Right cardiac atrium (tissue), 5 donors: ENCODE measurements around the gene KNSTRN. TPM values are rescaled to one million over a fixed set of nuclear protein-coding genes. Genes with fewer than 3 reads are reported as not detected.

ENCODE experiments used
- ATAC-seq, 2 donors: fragments of 200-7000 bp; cut with Tn5 transposase; one replicate each; pipeline versions ENCODE4 v1.8.0 to v1.9.1; 2020; ENCODE audit warnings: moderate library complexity in 2 of 2, mild to moderate bottlenecking in 1 of 2
- DNase-seq, 3 donors: peaks; one replicate each; pipeline ENCODE4 v3.0.0-alpha.2; 2020
- H3K27ac ChIP-seq: one replicate; pipeline ENCODE4 v1.5.1; 2013; ENCODE audit warnings: mild to moderate bottlenecking, low read length, control low read depth, moderate library complexity
- H3K27me3 ChIP-seq: one replicate; pipeline ENCODE4 v1.6.1; 2013; ENCODE audit not compliant: control insufficient read depth, insufficient read depth
- H3K4me1 ChIP-seq: one replicate; pipeline ENCODE4 v1.6.1; 2013; ENCODE audit warnings: low read length; ENCODE audit not compliant: control insufficient read depth, insufficient read depth
- H3K4me3 ChIP-seq: one replicate; pipeline ENCODE4 v1.5.1; 2013; ENCODE audit warnings: low read length, control low read depth
- H3K9me3 ChIP-seq: one replicate; pipeline ENCODE4 v1.6.1; 2013; ENCODE audit warnings: low read length; ENCODE audit not compliant: control insufficient read depth
- WGBS: extraction: QIAGEN DNeasy Blood & Tissue Kit; methylation state at CpG from one replicate; pipeline ENCODE4 v1.1.7; 2013; 5-methylcytosine and 5-hydroxymethylcytosine counted together
- intact Hi-C, 4 donors: fragments of 100-400 bp; cut with DNase I; formaldehyde crosslinking; loops; one replicate each; pipeline versions ENCODE4 v1.11.0 to v1.14.0; 2022 to 2023
- polyA plus RNA-seq: library from polyadenylated mRNA; stranded (reverse); fragments of 200-250 nt; gene quantifications from one replicate; pipeline ENCODE4 v1.2.3, GENCODE V29; 2013
- total RNA-seq, 4 donors: library from RNA; stranded (reverse); fragmentation: NEBNext Ultra II Directional; extraction: Animal tissue kit (Norgen Biotek cat#: 25700); gene quantifications; one replicate each; pipeline ENCODE4 v1.2.1, GENCODE V29; 2021
- donor health status: healthy with polysubstance abuse.
- donor health status: DM: no; HTN: yes; CAD: no.
- donor health status: DM: no; HTN: no; CAD: no.
- donor health status: DM: no; HTN: yes; CAD: no; lungs with severe emphysema.
- donor health status: DM: yes; HTN: yes; CAD: no.

KNSTRN gene
- total and polyA plus RNA-seq, 5 donors = 8.9 to 10.0 (median 9.4) TPM

DNA sequence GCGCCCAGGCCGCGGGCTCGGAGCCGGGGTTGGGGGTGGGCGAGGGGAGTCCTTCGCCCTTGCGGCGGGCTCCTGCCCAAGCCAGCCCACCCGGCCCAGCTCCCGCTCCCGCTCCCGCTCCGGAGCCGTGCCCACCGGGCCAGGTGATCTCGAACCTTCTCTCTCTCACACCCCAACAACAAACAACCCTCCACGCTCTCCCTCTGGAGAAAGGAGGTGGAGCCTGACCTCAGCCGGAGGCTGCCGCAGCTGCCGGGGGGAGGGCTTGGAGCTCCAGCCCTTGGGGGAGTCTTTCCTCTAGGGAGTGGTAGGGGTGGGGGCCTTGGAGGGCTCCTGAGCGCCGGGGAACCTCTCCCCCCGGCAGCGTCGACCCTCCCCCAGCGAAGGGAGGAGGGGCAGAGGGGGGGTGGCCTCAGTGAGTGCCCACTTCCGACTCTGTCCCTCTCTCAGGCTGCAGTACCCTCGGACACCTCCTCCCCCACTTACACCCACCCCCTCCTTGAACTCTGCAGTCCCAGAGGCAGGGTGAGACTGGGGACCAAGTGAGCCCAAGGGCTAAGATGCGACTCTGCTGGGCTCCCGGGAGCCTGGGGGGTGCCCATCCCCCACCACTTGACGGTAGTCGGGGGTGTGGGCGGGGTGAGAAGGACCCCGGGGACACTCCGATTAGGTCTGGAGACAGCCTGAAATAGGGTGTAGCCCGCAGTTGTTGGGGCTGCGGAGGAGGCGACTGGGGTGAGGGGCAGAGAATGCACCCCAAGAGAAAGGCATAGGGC is 53.8 kb downstream of the KNSTRN start:
- 2% methylated on average over 39 of the region's 39 CpGs for WGBS
- intact Hi-C loops = no loop called here
- Histone ChIP-seq H3K9me3 (no peaks in the 10 kb centered on the region), H3K27ac (no peak overlapping the region), H3K4me1 (no peaks in the 10 kb centered on the region), H3K4me3 (peak overlapping the region; percentile 34), H3K27me3 (no peaks in the 10 kb centered on the region)
- ATAC-seq (no peak), DNase-seq (peak in 1 of 3 donors; percentile 69)

DNA sequence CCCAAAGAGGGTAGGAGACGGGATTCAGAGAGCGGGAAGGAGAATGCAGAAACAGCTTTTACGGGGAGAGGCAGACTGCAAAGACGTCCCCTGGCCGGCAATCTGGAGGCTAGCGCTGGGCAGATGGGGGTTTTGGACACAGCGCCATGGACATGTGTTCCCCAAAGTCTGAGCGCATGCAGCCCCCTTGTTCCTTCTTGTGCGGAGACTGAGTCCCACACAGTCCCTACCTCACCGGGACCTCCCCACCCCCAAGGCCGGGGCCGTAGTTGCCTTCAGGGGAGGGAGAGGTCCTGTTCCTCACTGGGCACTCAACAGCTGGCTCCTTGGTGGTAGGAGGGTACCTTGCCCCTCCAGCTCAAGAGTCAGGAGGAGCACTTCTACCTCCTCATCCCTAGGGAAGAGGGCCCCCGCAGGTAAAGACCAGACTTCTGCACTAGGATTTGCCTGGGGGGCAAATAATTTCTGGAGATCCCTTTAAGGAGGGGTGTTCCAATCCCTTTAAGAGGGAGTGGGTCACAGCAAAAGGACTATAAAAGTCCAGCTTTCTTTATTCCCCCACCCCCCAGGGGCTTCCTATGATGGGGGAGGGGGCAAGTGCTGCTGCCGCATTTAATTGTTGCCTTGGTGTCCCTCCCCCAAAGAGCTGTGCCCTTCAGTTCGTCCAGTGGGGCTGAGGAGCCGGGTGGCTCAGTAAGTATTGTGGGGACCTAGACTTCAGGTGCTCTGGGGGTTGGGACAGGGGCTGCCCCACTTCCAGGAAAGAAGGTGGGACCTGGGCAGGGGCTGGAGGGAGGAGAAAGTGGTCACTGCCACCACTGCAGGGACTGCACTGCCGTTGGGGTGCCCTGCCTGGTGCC is 54.6 kb downstream of the KNSTRN start:
- DNase-seq = peak in 1 of 3 donors; percentile 48
- Histone ChIP-seq H3K4me1 (no peaks in the 10 kb centered on the region), H3K27ac (no peak overlapping the region), H3K27me3 (no peaks in the 10 kb centered on the region), H3K9me3 (no peaks in the 10 kb centered on the region), H3K4me3 (no peak overlapping the region)
- ATAC-seq = no peak
- intact Hi-C loops = no loop called here
- WGBS = 16% methylated on average over 17 of the region's 17 CpGs

DNA sequence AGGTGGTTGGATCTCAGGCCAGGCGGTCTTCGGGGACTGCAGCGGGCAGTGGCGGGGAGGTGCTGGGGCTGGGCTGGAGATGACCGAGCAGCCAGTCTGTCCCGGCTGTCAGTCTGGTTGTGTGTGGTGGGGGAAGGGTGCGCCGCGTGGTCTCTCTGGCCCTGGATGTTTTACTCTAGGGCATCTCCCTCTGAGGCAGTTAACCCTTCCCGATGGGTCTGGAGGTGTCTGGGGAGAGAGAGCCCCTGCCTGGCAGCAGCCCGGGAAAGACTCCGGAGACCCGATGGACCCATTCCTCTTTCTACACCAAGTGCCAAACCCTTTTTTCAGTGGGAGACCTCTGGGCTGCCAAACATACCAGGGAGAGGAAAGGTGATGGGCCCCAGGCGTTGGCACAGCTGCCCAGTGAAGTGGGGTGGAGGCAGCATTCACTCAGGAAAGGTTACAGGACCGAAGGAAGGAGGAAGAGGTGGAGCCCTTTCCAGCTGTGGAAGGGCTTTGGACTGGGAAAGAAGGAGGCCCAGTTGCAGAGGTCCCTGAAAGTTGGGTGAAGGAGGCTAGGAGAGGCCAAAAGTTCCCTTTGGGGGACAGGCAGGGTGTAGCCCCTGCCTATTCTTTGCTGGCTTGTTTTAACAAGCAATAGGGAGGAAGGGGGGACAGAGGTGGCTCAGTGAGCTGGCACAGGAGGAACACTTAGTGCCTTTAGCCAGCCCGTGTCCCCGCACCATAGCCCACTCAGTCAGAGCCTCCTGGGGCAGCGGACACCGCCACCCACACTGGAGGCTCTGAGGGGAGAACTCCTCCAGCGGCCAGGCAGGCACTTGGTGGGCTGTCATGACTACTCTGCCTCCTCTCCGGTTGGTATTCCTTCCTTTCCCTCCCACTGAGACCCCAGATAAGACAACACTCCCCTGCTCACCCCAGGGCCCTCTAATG is 55.5 kb downstream of the KNSTRN start:
- intact Hi-C loops = no loop called here
- no peak overlapping the region for H3K4me3 ChIP-seq
- DNase-seq = peak in 1 of 3 donors; percentile 63
- H3K27ac ChIP-seq = no peak overlapping the region
- WGBS = 50% methylated on average over 21 of the region's 21 CpGs
- no peaks in the 10 kb centered on the region for H3K9me3 ChIP-seq
- no peaks in the 10 kb centered on the region for H3K27me3 ChIP-seq
- ATAC-seq = no peak
- peaks cover 4% of the 10 kb centered on the region for H3K4me1 ChIP-seq

DNA sequence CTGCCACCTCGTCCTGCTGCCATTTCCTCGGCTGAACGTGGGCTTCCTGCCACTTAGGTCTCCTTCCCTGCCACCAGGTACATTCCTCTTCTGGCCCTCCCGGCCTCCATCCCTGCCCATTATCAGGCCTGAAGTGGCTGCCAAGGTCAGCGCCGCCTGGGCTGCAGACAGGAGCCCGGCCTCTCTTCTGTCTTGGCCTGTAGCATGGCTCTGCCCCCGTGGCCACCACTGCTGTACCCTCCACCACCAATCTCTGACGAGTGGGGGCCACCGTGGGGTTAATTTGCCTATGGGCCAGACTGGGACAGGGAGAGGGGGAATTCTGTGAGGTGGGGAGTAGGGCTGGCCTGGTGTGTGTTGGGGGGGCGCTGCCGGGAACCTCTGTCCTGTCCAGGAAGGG is 56.2 kb downstream of the KNSTRN start:
- Histone ChIP-seq H3K27ac (no peak overlapping the region), H3K4me1 (peaks cover 9% of the 10 kb centered on the region), H3K27me3 (no peaks in the 10 kb centered on the region), H3K9me3 (no peaks in the 10 kb centered on the region), H3K4me3 (no peak overlapping the region)
- intact Hi-C loops = no loop called here
- ATAC-seq (no peak), DNase-seq (peak in 1 of 3 donors; percentile 46)
- WGBS = 58% methylated on average over 12 of the region's 12 CpGs

DNA sequence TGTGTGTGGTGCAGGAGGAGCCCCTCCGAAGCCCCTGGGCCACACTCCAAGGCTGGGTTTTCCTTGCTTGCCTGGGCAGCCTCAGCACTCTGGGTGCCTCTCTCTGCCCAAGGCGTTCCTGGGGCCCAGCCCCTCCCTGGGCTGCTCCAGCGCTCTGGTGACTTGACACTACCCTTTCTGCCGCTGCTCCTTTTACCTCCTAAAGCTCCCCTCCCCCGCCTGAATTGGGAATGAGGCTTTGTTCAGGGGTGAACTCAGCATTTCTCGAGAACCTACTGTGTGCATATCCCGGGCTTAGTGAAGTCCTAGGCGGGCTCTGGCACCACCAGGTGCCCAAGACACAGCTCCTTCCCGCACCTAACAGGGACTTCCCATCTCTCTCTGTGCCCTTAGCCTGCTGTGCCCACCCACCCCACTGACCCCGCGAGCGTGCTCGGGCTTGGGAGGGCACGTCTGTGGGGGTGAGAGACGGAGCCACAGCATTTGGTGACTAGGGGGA is 57.0 kb downstream of the KNSTRN start:
- H3K4me1 ChIP-seq = peaks cover 10% of the 10 kb centered on the region
- DNase-seq (peak in 1 of 3 donors; percentile 56), ATAC-seq (no peak)
- 15% methylated on average over 15 of the region's 15 CpGs for WGBS
- peak overlapping the region; percentile 0 for H3K27ac ChIP-seq
- H3K9me3 ChIP-seq = no peaks in the 10 kb centered on the region
- peak overlapping the region; percentile 98 for H3K4me3 ChIP-seq
- H3K27me3 ChIP-seq = no peaks in the 10 kb centered on the region
- intact Hi-C loops = no loop called here

DNA sequence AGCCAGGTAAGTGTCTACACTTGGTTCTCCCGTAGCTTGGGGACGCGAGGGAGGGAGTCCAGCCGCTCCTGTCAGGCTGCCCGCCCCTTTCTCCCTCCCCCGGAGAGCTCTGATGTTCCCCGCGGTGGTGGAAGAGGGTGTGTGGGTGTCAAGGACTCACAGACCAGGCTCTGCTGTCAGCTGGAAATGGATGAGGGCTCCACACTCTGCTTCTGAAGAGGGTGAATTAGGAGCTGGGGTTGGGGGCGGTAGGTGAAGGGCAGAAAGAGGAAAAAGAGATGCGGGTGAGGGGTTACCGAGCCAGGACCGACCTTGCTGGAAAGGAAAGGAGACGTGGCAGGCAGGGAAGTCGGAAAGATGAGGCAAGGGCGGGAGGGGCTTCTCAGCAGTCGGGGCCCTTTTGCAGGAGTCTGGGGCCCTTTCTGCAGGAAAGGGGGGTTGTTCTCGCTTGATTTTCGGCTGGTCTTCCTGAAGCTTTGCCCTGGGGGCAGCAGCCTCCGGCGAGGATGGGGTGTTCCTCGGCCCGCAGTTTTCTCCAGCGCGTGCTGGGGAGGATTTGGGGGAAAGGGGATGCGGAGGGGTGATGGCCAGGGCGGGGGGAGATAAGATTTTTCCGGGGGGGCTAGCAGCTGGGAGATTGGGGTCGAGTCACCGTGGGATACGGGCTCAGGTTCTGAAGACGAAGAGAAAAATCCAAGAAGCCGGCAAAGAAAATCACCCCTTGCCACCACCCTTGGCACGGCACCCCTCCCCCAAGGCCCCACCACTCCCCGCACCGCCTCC is 57.6 kb downstream of the KNSTRN start:
- DNase-seq = peak; percentile 41 to 76 (median 76)
- Histone ChIP-seq H3K4me3 (peak overlapping the region; percentile 98), H3K27ac (peak overlapping the region; percentile 11), H3K27me3 (no peaks in the 10 kb centered on the region), H3K9me3 (no peaks in the 10 kb centered on the region), H3K4me1 (peaks cover 10% of the 10 kb centered on the region)
- under 1% methylated on average over 35 of the region's 35 CpGs for WGBS
- ATAC-seq = peak; percentile 24 to 30
- intact Hi-C loops = loop anchor here in 1 of 4 donors (10.0 kb wide), 1 partner anchor 65 kb away; no protein-coding TSS in a partner anchor

DNA sequence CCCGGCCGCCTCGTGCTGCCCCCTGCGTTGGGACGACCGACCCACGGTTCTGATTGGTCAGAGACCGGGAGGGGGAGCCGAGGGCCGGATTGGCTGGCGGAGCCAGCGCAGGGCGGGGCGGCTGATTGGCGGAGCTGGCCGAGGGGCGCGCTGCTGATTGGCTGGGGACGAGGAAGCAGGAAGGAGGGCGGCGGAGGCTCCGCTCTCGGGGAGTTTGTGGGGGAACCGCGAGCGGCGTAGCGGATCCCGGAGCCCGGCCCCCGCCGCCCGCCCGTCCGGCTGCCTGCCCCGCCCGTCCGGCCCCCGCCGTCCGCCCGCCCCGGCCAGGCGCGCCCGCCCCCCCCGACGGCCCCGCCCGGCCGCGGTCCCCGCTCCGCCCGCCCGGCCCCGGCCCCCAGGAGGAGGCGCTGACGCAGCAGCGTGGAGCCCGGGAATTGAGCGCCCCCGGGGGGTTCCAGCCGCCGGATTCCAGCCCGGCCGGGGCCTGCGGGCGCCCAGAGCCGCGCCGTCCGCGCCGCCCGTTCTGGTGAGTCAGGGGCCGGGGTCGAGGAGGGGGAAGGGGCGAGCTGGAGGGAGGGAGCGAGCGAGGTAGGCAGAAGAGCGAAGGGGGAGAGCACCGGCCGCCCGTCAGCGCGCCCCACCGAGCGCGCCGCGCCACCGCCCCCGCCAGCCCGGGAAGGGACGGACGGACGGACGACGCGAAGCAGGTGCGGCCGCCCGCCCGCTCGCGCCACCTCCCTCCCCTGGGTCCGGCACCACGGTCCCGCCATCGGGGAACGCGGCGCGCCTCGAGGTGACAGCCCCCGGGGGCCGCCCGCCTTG is 58.4 kb downstream of the KNSTRN start, which contains the start of gene BAHD1:
TSS of gene BAHD1 (plus strand) at position 211 of the 822 bp plus-strand sequence. CDS start 17,512 bp downstream, outside the sequence.
- H3K4me1 ChIP-seq = peaks cover 10% of the 10 kb centered on the region
- intact Hi-C loops = loop anchor here in 1 of 4 donors (10.0 kb wide), 1 partner anchor 64 kb away; no protein-coding TSS in a partner anchor
- ATAC-seq = peak; percentile 94

DNA sequence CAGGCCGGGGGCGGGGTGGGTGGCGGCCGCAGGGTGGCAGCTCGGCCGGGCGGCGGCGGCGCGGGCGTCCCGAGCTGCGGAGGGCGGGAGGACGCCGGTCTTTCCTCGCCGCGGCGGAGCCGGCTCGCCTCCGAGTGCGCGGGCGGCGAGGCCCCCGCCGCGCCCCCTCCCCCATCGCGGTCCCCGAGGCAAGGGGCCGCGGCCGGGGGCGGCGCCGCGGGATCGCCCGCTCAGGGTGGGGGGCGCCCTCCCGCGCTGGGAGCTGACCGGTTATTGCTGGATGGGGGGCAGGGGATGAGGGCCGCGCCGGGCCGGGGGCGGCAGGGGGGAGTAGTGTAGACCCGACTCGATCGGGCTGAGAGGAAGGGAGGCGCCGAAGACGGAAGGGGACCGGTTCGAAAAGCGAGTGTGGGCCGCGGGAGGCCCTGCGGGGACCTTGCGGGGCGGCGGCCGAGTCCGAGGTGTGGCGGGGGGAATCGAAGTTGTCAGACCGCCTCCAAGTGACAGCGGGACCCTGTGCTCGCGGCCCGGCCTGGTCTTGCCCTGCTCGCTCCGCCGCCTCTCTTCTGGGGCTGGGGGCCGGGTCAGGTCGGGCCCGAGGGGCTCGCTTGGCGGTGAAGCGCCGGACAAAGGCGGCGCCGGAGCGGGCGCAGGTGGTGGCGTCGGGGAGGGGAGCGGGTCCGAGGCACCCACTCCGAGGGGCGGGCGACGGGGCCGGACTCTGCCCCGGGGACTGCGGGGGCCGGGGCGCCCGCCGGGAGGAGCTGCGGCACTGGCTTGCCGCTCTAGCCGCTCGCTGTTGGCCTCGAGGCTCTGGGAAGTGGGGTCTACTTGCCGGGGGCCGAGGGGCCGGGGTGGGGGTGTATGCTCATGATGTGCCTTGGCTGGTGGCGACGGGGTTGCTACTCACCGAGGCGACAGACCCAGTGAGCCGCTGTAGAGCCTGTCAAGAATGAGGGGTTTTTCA is 59.3 kb downstream of the KNSTRN start:
- H3K4me1 ChIP-seq = peaks cover 10% of the 10 kb centered on the region
- no peak overlapping the region for H3K27ac ChIP-seq
- H3K27me3 ChIP-seq = no peaks in the 10 kb centered on the region
- intact Hi-C loops = loop anchor here in 1 of 4 donors (10.0 kb wide), 1 partner anchor 63 kb away; no protein-coding TSS in a partner anchor
- H3K9me3 ChIP-seq = no peaks in the 10 kb centered on the region
- ATAC-seq (peak in 1 of 2 donors; percentile 2), DNase-seq (peak in 2 of 3 donors; percentile 68 to 74)
- 1% methylated on average over 119 of the region's 119 CpGs for WGBS
- peak overlapping the region; percentile 98 for H3K4me3 ChIP-seq

More for the DNA sequence above, 58.4 kb downstream of the KNSTRN start, which contains the start of gene BAHD1:
- peak within 1 kb of the TSS; percentile 53 for H3K27ac ChIP-seq
- no peaks in the 10 kb centered on the region for H3K27me3 ChIP-seq
- peak; percentile 98 to 99 (median 99) for DNase-seq
- H3K9me3 ChIP-seq = no peaks in the 10 kb centered on the region
- WGBS = under 1% methylated on average over 115 of the region's 119 CpGs
- peak within 1 kb of the TSS; percentile 98 for H3K4me3 ChIP-seq
